PFSK-1 (cell line): ENCODE results near the gene STK39.

Source experiments
- POLR2AphosphoS5 ChIP-seq: IDR thresholded peaks from 2 replicates; pipeline ENCODE4 v1.6.1; 2012; ENCODE audit warnings: low read depth, mild to moderate bottlenecking, control low read depth, low read length, moderate library complexity
- REST ChIP-seq, 2 experiments: IDR thresholded peaks; 2 replicates each; pipeline versions ENCODE4 v1.6.1 to v1.8.0; 2011 to 2012; ENCODE audit warnings: low read depth in 2 of 2, low read length in 2 of 2, control low read depth in 1 of 2, inconsistent platforms in 1 of 2, mild to moderate bottlenecking in 1 of 2, moderate library complexity in 1 of 2; ENCODE audit not compliant: insufficient read depth in 1 of 2
- TAF1 ChIP-seq: IDR thresholded peaks from 2 replicates; pipeline ENCODE4 v1.6.1; 2012; ENCODE audit warnings: low read length, control low read depth, borderline replicate concordance; ENCODE audit not compliant: insufficient read depth

GRCh38 chr2:168272225-168272624 is 24.8 kb upstream of the STK39 start:
- TF ChIP-seq POLR2AphosphoS5: no peak
- TF ChIP-seq REST (IDR thresholded peaks at IDR 0.05; ENCODE audit: insufficient read depth in 1 of 2, low read depth in 2 of 2, low read length in 2 of 2): no peak
- TF ChIP-seq TAF1: no peak
